HepG2 (cell line): ENCODE data around the gene PRR14. TPM values are rescaled to one million over a fixed set of nuclear protein-coding genes. Genes with fewer than 3 reads are reported as not detected.

Experiments used
- ATAC-seq: fragments of 200-7000 bp; cut with Tn5 transposase; 3 replicates; pipeline ENCODE4 v1.9.1; 2020; ENCODE audit warnings: mild to moderate bottlenecking, moderate library complexity
- BruUV-seq: library from RNA; stranded (reverse); fragments of 400-500 nt; replicated peaks from 2 replicates; lab custom pipeline; 2021; lab: Mats Ljungman, UMichigan
- CTCF ChIA-PET: fragments of 300-600 bp; formaldehyde crosslinking; extraction: SDS; loops from one replicate; lab custom pipeline; 2021; ENCODE audit warnings: low total read pairs, inconsistent platforms, low intra/inter-chr PET ratio; lab: Yijun Ruan, JAX
- POLR2A ChIA-PET: fragments of 350-600 bp; sonication (Branson Sonifier 250); formaldehyde crosslinking; loops from one replicate; lab custom pipeline; 2020; ENCODE audit warnings: antibody characterized with exemption, inconsistent platforms; lab: Yijun Ruan, JAX
- DNase-seq: peaks from one replicate; pipeline ENCODE4 v3.0.0-alpha.2; 2015; ENCODE audit warnings: low spot score
- FAIRE-seq: peaks from 3 replicates; lab custom pipeline; 2011; peaks lifted over from hg19 to GRCh38; lab: Jason Lieb, UNC
- H2AFZ ChIP-seq: one replicate; pipeline ENCODE4 v1.6.1; 2011; ENCODE audit warnings: low read length, inconsistent platforms
- H3K27ac ChIP-seq: fragments of 300-600 bp; 3 replicates; pipeline ENCODE4 v1.8.0; 2011; ENCODE audit warnings: mixed run types, mild to moderate bottlenecking, mixed read lengths, low read length, inconsistent platforms; ENCODE audit not compliant: insufficient read depth; ENCODE audit errors: extremely low read length
- H3K27me3 ChIP-seq, 2 experiments: fragments of 200-600 bp in 1 of 2; 2 replicates in 1 of 2; 3 replicates in 1 of 2; pipeline versions ENCODE4 v1.6.0 to v1.8.0; 2011; ENCODE audit warnings: low read length in 2 of 2, mild to moderate bottlenecking in 2 of 2, moderate library complexity in 2 of 2, inconsistent platforms in 1 of 2; ENCODE audit not compliant: insufficient read depth in 2 of 2, control insufficient read depth in 1 of 2
- H3K36me3 ChIP-seq, 2 experiments: fragments of 200-600 bp in 1 of 2; replicated peaks in 1 of 2; 2 replicates in 1 of 2; 3 replicates in 1 of 2; pipeline versions ENCODE4 v1.5.1 to v1.8.0; 2011; ENCODE audit warnings: low read length in 2 of 2, inconsistent platforms in 1 of 2; ENCODE audit not compliant: insufficient read depth in 2 of 2, control insufficient read depth in 1 of 2
- H3K4me1 ChIP-seq: 2 replicates; pipeline ENCODE4 v1.5.1; 2012; ENCODE audit warnings: low read length, inconsistent platforms; ENCODE audit not compliant: insufficient read depth
- H3K4me2 ChIP-seq: 2 replicates; pipeline ENCODE4 v1.6.0; 2011; ENCODE audit warnings: low read depth, low read length, inconsistent platforms
- H3K4me3 ChIP-seq, 3 experiments: fragments of 200-600 bp in 1 of 3; sonication (generic), shearing (Covaris generic) in 1 of 3; replicated peaks in 1 of 3; 2 replicates each; pipeline ENCODE4 v1.5.1; 2011 to 2016; ENCODE audit warnings: low read length in 3 of 3, inconsistent platforms in 2 of 3, low read depth in 2 of 3, mild to moderate bottlenecking in 2 of 3, control low read depth in 1 of 3, mixed read lengths in 1 of 3; ENCODE audit not compliant: insufficient read depth in 1 of 3
- H3K79me2 ChIP-seq: one replicate; pipeline ENCODE4 v1.6.1; 2011; ENCODE audit warnings: low read length, inconsistent platforms; ENCODE audit not compliant: insufficient read depth
- H3K9ac ChIP-seq: 2 replicates; pipeline ENCODE4 v1.6.0; 2011; ENCODE audit warnings: mild to moderate bottlenecking, low read depth, low read length, inconsistent platforms; ENCODE audit not compliant: insufficient read depth
- H3K9me3 ChIP-seq: 2 replicates; pipeline ENCODE4 v1.5.1; 2012; ENCODE audit warnings: mild to moderate bottlenecking, low read length
- H4K20me1 ChIP-seq: 2 replicates; pipeline ENCODE4 v1.6.0; 2011; ENCODE audit warnings: inconsistent platforms, mild to moderate bottlenecking, low read length, moderate library complexity; ENCODE audit not compliant: insufficient read depth
- ARNT ChIP-seq: fragments of 450-650 bp; IDR thresholded peaks from 2 replicates; pipeline ENCODE4 v1.6.1; 2017
- EP300 ChIP-seq, 3 experiments: sonication (generic) in 1 of 3; formaldehyde crosslinking in 1 of 3; IDR thresholded peaks; 2 replicates each; pipeline versions ENCODE4 v1.5.1 to v1.6.1; 2011 to 2020; ENCODE audit warnings: low read depth in 2 of 3, low read length in 2 of 3, borderline replicate concordance in 1 of 3, improper control_type of control experiment in 1 of 3, mild to moderate bottlenecking in 1 of 3, missing genetic modification reagents in 1 of 3, moderate library complexity in 1 of 3
- HHEX ChIP-seq: IDR thresholded peaks from 2 replicates; pipeline ENCODE4 v1.6.1; 2016; ENCODE audit warnings: control low read depth
- JUNB ChIP-seq: sonication (generic); formaldehyde crosslinking; IDR thresholded peaks from 2 replicates; pipeline ENCODE4 v1.8.0; 2022; ENCODE audit warnings: missing genetic modification reagents, mild to moderate bottlenecking, borderline replicate concordance
- MAFK ChIP-seq, 2 experiments: IDR thresholded peaks in 1 of 2; conservative IDR thresholded peaks in 1 of 2; 2 replicates each; pipeline ENCODE4 v1.6.1; 2011; ENCODE audit warnings: improper control_type of control experiment in 2 of 2, low read length in 2 of 2
- NFYC ChIP-seq: IDR thresholded peaks from 2 replicates; pipeline ENCODE4 v1.6.1; 2016; ENCODE audit warnings: missing genetic modification reagents, missing compliant biosample characterization
- ZNF569 ChIP-seq: sonication (generic); formaldehyde crosslinking; IDR thresholded peaks from 2 replicates; pipeline ENCODE4 v1.5.0; 2020; ENCODE audit warnings: mild to moderate bottlenecking, missing genetic modification reagents, moderate library complexity, borderline replicate concordance
- ZNF670 ChIP-seq: sonication (generic); formaldehyde crosslinking; IDR thresholded peaks from 2 replicates; pipeline ENCODE4 v1.8.0; 2022; ENCODE audit warnings: mild to moderate bottlenecking, missing genetic modification reagents, borderline replicate concordance
- ZNF773 ChIP-seq: sonication (generic); formaldehyde crosslinking; IDR thresholded peaks from 2 replicates; pipeline ENCODE4 v1.4.0; 2020; ENCODE audit warnings: missing genetic modification reagents, borderline replicate concordance
- WGBS: methylation state at CpG from one replicate; pipeline ENCODE4 v1.1.6; 2017; ENCODE audit warnings: low lambda C conversion rate; 5-methylcytosine and 5-hydroxymethylcytosine counted together
- in situ Hi-C: cut with HindIII; loops from 2 replicates; pipeline ENCODE4 v1.10.0; 2017; ENCODE audit warnings: low pct_unique_long_range_greater_than_20kb; ENCODE audit not compliant: extremely low pct_ligation_motif_present
- intact Hi-C: fragments of 100-400 bp; cut with micrococcal nuclease; formaldehyde crosslinking; loops from one replicate; pipeline ENCODE4 v1.10.0; 2022; ENCODE audit not compliant: unreplicated experiment
- polyA plus RNA-seq, 8 experiments: library from polyadenylated mRNA; depleted of rRNA in 3 of 8; stranded (reverse) in 7 of 8; unstranded in 1 of 8; fragments of >200 nt; fragmentation: Illumina TruSeq in 4 of 8; extraction: Trizol in 4 of 8; gene quantifications; 2 replicates each; pipeline versions ENCODE4 v1.2.1 to v1.2.3, GENCODE V29; 2011 to 2016; ENCODE audit warnings: low read depth in 4 of 8, missing spikeins in 1 of 8, mixed read lengths in 1 of 8; ENCODE audit not compliant: insufficient read depth in 1 of 8
- total RNA-seq, 5 experiments: library from RNA; depleted of rRNA; stranded (reverse); fragments of >200 nt; fragmentation: Illumina TruSeq; extraction: Trizol; gene quantifications; 2 replicates each; pipeline ENCODE4 v1.2.3, GENCODE V29; 2016; ENCODE audit warnings: low read depth in 1 of 5
- TF ChIP-seq, protein P1 (sequence below): IDR thresholded peaks from 2 replicates; pipeline ENCODE4 v1.4.0; 2020; ENCODE audit warnings: mild to moderate bottlenecking, missing genetic modification reagents
- TF ChIP-seq, protein P2 (sequence below): sonication (generic); formaldehyde crosslinking; IDR thresholded peaks from 2 replicates; pipeline ENCODE4 v1.5.1; 2020; ENCODE audit warnings: mild to moderate bottlenecking, missing genetic modification reagents, borderline replicate concordance
- TF ChIP-seq, protein P3 (sequence below): sonication (generic); formaldehyde crosslinking; IDR thresholded peaks from 2 replicates; pipeline ENCODE4 v1.5.0; 2020; ENCODE audit warnings: missing genetic modification reagents

PRR14 gene
- total and polyA plus RNA-seq, 2 of the 13 experiments (the other 11 are each of a cell fraction or from before 2014, with no cell fraction given), result 8.4 to 11.0 TPM

DNA sequence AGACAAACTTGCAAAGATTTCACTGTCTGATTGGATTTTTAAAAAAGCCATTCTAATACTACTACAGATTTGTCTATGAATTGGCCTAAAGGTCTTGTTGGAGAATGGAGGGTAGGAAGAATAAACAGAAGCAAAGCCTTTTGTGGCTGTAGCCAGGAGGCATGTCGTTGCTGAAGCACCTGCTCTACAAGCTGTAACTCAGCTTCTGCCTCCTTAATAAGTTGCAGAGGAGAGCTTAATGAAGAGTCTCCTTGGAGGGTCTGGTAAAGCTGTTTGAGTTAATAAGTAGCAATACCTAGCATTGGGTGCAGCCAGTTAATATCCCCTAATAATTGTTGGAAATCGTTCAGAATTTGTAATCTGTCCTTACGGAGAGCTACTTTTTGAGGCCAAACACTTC is 30.6 kb upstream of the PRR14 start:
- H3K9me3 ChIP-seq, result no peaks in the 10 kb centered on the region
- no peak overlapping the region for H2AFZ ChIP-seq
- H3K27ac ChIP-seq, result no peak overlapping the region
- ChIA-PET POLR2A (interaction anchor here (1.1 to 6.5 kb wide), 5 partner anchors 11 to 213 kb away, joined by 3 to 46 read pairs (median 3); partner anchors contain the start of genes DCTPP1, ZNF689 and ZNF771), CTCF (interaction anchor here (1.1 kb wide), 1 partner anchor 9 kb away, joined by 4 read pairs; no protein-coding TSS in a partner anchor)
- ATAC-seq (no peak), FAIRE-seq (no peak), DNase-seq (no peak)
- no peak overlapping the region for H3K4me3 ChIP-seq
- WGBS, result 4% methylated on average over 3 of the region's 3 CpGs
- intact Hi-C loops (no loop called here), in situ Hi-C loops (loop anchor here (5.0 kb wide), 1 partner anchor 48 kb away; the partner anchor contains the start of gene ZNF688)
- no peaks in the 10 kb centered on the region for H4K20me1 ChIP-seq
- H3K9ac ChIP-seq, result no peak overlapping the region
- no peaks in the 10 kb centered on the region for H3K79me2 ChIP-seq
- no peak overlapping the region for H3K4me2 ChIP-seq
- peaks cover 0 to 19% of the 10 kb centered on the region in 2 experiments; a peak in 3 of 5 replicates for H3K27me3 ChIP-seq
- BruUV-seq, result no TSS peak
- H3K4me1 ChIP-seq, result peaks cover 83% of the 10 kb centered on the region
- no peaks in the 10 kb centered on the region for H3K36me3 ChIP-seq
- TF ChIP-seq JUNB (CRISPR knock-in tag) (no peak), ZNF569 (no peak), EP300 (IDR thresholded peaks at IDR 0.05; ENCODE audit: low read depth in 2 of 2, low read length in 2 of 2) (no peak), EP300 (CRISPR knock-in tag; IDR thresholded peaks at IDR 0.05; ENCODE audit: borderline replicate concordance) (no peak), ZNF670 (no peak), ARNT (no peak), HHEX (CRISPR knock-in tag) (no peak), ZNF773 (CRISPR knock-in tag) (no peak), NFYC (CRISPR knock-in tag) (no peak), MAFK (conservative IDR thresholded peaks at IDR 0.05 in 1 of 2, IDR thresholded peaks at IDR 0.05 in 1 of 2; ENCODE audit: low read length in 2 of 2) (no peak)
- TF ChIP-seq, protein P1, sequence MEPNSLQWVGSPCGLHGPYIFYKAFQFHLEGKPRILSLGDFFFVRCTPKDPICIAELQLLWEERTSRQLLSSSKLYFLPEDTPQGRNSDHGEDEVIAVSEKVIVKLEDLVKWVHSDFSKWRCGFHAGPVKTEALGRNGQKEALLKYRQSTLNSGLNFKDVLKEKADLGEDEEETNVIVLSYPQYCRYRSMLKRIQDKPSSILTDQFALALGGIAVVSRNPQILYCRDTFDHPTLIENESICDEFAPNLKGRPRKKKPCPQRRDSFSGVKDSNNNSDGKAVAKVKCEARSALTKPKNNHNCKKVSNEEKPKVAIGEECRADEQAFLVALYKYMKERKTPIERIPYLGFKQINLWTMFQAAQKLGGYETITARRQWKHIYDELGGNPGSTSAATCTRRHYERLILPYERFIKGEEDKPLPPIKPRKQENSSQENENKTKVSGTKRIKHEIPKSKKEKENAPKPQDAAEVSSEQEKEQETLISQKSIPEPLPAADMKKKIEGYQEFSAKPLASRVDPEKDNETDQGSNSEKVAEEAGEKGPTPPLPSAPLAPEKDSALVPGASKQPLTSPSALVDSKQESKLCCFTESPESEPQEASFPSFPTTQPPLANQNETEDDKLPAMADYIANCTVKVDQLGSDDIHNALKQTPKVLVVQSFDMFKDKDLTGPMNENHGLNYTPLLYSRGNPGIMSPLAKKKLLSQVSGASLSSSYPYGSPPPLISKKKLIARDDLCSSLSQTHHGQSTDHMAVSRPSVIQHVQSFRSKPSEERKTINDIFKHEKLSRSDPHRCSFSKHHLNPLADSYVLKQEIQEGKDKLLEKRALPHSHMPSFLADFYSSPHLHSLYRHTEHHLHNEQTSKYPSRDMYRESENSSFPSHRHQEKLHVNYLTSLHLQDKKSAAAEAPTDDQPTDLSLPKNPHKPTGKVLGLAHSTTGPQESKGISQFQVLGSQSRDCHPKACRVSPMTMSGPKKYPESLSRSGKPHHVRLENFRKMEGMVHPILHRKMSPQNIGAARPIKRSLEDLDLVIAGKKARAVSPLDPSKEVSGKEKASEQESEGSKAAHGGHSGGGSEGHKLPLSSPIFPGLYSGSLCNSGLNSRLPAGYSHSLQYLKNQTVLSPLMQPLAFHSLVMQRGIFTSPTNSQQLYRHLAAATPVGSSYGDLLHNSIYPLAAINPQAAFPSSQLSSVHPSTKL (CRISPR knock-in tag), result no peak
- TF ChIP-seq, protein P2, sequence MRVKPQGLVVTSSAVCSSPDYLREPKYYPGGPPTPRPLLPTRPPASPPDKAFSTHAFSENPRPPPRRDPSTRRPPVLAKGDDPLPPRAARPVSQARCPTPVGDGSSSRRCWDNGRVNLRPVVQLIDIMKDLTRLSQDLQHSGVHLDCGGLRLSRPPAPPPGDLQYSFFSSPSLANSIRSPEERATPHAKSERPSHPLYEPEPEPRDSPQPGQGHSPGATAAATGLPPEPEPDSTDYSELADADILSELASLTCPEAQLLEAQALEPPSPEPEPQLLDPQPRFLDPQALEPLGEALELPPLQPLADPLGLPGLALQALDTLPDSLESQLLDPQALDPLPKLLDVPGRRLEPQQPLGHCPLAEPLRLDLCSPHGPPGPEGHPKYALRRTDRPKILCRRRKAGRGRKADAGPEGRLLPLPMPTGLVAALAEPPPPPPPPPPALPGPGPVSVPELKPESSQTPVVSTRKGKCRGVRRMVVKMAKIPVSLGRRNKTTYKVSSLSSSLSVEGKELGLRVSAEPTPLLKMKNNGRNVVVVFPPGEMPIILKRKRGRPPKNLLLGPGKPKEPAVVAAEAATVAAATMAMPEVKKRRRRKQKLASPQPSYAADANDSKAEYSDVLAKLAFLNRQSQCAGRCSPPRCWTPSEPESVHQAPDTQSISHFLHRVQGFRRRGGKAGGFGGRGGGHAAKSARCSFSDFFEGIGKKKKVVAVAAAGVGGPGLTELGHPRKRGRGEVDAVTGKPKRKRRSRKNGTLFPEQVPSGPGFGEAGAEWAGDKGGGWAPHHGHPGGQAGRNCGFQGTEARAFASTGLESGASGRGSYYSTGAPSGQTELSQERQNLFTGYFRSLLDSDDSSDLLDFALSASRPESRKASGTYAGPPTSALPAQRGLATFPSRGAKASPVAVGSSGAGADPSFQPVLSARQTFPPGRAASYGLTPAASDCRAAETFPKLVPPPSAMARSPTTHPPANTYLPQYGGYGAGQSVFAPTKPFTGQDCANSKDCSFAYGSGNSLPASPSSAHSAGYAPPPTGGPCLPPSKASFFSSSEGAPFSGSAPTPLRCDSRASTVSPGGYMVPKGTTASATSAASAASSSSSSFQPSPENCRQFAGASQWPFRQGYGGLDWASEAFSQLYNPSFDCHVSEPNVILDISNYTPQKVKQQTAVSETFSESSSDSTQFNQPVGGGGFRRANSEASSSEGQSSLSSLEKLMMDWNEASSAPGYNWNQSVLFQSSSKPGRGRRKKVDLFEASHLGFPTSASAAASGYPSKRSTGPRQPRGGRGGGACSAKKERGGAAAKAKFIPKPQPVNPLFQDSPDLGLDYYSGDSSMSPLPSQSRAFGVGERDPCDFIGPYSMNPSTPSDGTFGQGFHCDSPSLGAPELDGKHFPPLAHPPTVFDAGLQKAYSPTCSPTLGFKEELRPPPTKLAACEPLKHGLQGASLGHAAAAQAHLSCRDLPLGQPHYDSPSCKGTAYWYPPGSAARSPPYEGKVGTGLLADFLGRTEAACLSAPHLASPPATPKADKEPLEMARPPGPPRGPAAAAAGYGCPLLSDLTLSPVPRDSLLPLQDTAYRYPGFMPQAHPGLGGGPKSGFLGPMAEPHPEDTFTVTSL (CRISPR knock-in tag), result no peak
- TF ChIP-seq, protein P3, sequence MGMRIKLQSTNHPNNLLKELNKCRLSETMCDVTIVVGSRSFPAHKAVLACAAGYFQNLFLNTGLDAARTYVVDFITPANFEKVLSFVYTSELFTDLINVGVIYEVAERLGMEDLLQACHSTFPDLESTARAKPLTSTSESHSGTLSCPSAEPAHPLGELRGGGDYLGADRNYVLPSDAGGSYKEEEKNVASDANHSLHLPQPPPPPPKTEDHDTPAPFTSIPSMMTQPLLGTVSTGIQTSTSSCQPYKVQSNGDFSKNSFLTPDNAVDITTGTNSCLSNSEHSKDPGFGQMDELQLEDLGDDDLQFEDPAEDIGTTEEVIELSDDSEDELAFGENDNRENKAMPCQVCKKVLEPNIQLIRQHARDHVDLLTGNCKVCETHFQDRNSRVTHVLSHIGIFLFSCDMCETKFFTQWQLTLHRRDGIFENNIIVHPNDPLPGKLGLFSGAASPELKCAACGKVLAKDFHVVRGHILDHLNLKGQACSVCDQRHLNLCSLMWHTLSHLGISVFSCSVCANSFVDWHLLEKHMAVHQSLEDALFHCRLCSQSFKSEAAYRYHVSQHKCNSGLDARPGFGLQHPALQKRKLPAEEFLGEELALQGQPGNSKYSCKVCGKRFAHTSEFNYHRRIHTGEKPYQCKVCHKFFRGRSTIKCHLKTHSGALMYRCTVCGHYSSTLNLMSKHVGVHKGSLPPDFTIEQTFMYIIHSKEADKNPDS, result no peak
